ENCODE measurements around the gene SRP72. TPM values are rescaled to one million over a fixed set of nuclear protein-coding genes. Genes with fewer than 3 reads are reported as not detected.

SRP72 gene
- total RNA-seq, 2 donors from 2014 or later, result 74.4 to 79.6 TPM

DNA sequence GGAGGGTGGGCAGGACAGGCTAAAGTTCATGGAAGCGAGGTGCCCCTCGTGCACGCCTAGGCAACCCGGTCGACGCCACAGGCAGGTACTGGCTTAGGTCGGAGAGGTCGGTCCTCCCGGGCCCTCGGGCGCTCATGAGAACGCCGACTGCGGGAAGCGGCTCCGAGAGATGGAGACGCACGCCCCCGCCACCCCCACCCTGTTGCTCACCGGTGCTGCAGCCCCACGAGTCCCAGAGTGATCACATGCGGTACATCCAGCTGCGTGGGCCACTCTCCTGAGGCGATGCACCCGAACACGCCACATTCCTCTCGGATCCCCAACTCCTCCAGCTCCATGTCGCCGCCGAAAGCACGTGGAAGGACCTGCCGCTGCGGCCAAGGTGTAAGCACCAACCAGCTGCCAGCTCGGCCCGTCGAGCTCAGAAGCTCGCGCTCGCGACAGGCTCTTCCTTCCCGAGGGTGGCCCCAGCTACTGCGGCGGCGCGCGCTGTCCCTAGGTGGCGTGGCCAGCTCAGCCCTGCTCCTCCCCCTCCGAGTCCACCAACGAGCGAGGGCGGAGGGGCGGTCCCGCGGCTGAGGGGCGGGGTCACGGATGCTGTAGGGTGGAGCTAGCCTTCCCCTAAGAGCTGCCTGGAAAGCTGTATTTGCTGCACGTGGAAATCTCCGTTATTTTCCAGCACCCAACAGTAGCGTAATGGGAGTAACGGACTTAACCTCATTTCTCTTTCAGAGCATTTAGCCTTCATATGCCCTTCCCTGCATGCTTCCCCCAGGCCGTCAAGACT is 32.1 kb upstream of the SRP72 start, which contains the start of gene PPAT:
Gene PPAT, minus strand, starts transcription at position 476 of the 787 bp plus-strand sequence. Its CDS starts 138 bp downstream, at position 338.
- H3K9ac ChIP-seq (ENCODE audit: low read depth in 2 of 2, low read length in 2 of 2), result peak within 1 kb of the TSS; percentile 82 to 83
- TF ChIP-seq, protein P1, sequence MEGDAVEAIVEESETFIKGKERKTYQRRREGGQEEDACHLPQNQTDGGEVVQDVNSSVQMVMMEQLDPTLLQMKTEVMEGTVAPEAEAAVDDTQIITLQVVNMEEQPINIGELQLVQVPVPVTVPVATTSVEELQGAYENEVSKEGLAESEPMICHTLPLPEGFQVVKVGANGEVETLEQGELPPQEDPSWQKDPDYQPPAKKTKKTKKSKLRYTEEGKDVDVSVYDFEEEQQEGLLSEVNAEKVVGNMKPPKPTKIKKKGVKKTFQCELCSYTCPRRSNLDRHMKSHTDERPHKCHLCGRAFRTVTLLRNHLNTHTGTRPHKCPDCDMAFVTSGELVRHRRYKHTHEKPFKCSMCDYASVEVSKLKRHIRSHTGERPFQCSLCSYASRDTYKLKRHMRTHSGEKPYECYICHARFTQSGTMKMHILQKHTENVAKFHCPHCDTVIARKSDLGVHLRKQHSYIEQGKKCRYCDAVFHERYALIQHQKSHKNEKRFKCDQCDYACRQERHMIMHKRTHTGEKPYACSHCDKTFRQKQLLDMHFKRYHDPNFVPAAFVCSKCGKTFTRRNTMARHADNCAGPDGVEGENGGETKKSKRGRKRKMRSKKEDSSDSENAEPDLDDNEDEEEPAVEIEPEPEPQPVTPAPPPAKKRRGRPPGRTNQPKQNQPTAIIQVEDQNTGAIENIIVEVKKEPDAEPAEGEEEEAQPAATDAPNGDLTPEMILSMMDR (IDR thresholded peaks at IDR 0.05), result peak; percentile 13
- H3K36me3 ChIP-seq, result no peaks in the 10 kb centered on the region
- intact Hi-C loops (cut with DNase I), result no loop called here
- no peaks in the 10 kb centered on the region for H3K27me3 ChIP-seq
- H3K9me3 ChIP-seq, result no peaks in the 10 kb centered on the region
- H3K4me3 ChIP-seq, result peak within 1 kb of the TSS; percentile 73
- H3K27ac ChIP-seq, result peak within 1 kb of the TSS; percentile 98
- no peaks in the 10 kb centered on the region for H3K4me1 ChIP-seq
- peak; percentile 99 for DNase-seq

DNA sequence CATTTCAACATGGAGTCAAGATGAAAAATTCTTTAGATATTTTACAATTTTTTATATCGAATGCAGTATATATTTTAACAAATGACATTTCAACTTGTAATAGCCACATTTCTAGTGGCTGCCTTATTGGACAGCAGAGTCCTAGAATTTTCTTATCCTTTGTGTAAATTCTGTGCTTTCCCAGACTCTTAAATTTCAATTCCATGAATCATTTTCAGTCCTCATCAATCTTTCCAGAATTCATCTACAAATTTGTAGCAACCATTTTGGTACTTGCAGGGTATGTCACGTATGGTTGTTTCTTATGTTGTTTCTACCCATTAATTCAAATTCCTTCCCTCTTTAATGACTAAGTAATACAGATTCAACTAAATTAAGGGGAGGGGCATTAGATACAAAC is 28.7 kb upstream of the SRP72 start:
- Histone ChIP-seq H3K27me3 (no peaks in the 10 kb centered on the region), H3K9ac (ENCODE audit: low read depth in 2 of 2, low read length in 2 of 2) (no peak overlapping the region), H3K36me3 (no peaks in the 10 kb centered on the region), H3K4me1 (peaks cover 4% of the 10 kb centered on the region), H3K27ac (no peak overlapping the region), H3K4me3 (no peak overlapping the region), H3K9me3 (no peaks in the 10 kb centered on the region)
- intact Hi-C loops (cut with DNase I), result no loop called here
- TF ChIP-seq, protein P1 (IDR thresholded peaks at IDR 0.05), result no peak
- no peak for DNase-seq

DNA sequence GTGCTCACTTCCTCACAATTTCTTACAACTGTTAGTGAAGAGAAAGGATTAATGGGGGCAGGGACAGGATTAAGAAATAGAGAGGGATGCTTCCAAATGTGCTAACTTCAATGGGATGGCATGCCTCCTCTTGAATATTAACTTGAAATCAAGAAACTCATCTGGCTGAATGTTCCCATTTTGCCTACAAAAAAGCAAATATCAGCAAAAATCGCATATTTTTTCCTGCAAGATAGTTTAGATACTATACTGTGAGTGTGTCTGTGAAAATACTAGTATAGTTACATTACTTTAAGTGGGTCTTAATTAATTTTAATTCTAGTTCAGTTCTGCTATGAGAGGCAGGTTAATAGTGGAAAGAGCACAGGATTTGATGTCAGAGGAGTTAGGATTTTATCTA is 26.4 kb upstream of the SRP72 start:
- no peak overlapping the region for H3K27ac ChIP-seq
- no peaks in the 10 kb centered on the region for H3K36me3 ChIP-seq
- intact Hi-C loops (cut with DNase I), result no loop called here
- TF ChIP-seq, protein P1 (IDR thresholded peaks at IDR 0.05), result no peak
- no peak overlapping the region for H3K4me3 ChIP-seq
- no peaks in the 10 kb centered on the region for H3K9me3 ChIP-seq
- H3K27me3 ChIP-seq, result no peaks in the 10 kb centered on the region
- no peak for DNase-seq
- no peak overlapping the region for H3K9ac ChIP-seq (ENCODE audit: low read depth in 2 of 2, low read length in 2 of 2)
- H3K4me1 ChIP-seq, result peaks cover 4% of the 10 kb centered on the region

DNA sequence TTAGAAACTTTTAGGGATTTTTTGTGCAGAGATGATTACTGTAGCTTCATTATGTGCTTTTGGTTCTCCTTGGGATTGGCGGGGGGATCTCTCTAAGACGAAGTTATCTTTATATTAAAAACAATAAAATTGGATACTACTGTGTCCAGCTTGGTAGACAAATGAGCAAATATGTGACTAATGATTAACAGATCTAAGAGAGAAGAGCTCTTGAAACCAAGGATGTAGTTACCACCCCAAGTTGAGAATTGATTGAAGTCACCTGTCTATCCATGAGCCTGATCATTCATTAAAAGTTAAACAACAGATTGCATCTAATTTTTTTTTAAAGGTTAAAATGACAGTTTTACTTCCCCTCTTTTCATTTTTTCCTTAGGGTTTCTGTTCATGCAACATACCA is 22.7 kb upstream of the SRP72 start:
- Histone ChIP-seq H3K36me3 (no peaks in the 10 kb centered on the region), H3K27me3 (no peaks in the 10 kb centered on the region), H3K4me3 (no peak overlapping the region), H3K4me1 (peaks cover 4% of the 10 kb centered on the region), H3K9ac (ENCODE audit: low read depth in 2 of 2, low read length in 2 of 2) (no peak overlapping the region), H3K9me3 (no peaks in the 10 kb centered on the region), H3K27ac (no peak overlapping the region)
- intact Hi-C loops (cut with DNase I), result no loop called here
- DNase-seq, result no peak
- TF ChIP-seq, protein P1 (IDR thresholded peaks at IDR 0.05), result no peak

DNA sequence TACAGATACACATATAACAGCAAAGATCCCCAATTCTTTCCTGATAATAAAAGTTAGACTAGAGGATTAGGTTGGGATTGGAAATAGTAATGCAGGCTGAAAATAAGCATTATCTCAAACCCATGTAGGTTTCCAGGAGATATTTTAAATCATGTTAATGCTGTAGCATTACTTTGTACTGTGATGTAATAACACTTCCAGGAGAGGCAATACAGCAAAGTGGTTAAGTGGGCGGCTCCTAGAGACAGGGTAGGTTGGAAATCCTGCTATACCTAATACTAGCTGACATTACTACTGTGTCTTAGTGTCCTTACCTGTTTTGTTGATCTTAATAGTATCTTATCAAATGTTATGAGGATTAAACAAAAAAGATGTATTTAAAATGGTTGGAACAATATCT is 21.7 kb upstream of the SRP72 start:
- Histone ChIP-seq H3K9me3 (no peaks in the 10 kb centered on the region), H3K9ac (ENCODE audit: low read depth in 2 of 2, low read length in 2 of 2) (no peak overlapping the region), H3K36me3 (no peaks in the 10 kb centered on the region), H3K4me1 (peaks cover 4% of the 10 kb centered on the region), H3K4me3 (no peak overlapping the region), H3K27ac (no peak overlapping the region), H3K27me3 (no peaks in the 10 kb centered on the region)
- no peak for DNase-seq
- TF ChIP-seq, protein P1 (IDR thresholded peaks at IDR 0.05), result no peak
- intact Hi-C loops (cut with DNase I), result no loop called here

All from colonic mucosa (tissue), 4 donors.